SH-SY5Y (cell line): ENCODE measurements around the gene ACTMAP.

Experiments used
- GATA2 ChIP-seq: IDR thresholded peaks from 2 replicates; pipeline ENCODE4 v1.6.1; 2011; ENCODE audit warnings: mild to moderate bottlenecking, low read depth, low read length
- GATA3 ChIP-seq: IDR thresholded peaks from 2 replicates; pipeline ENCODE4 v1.6.1; 2011; ENCODE audit warnings: low read depth, mild to moderate bottlenecking, low read length, moderate library complexity

The ACTMAP gene

DNA sequence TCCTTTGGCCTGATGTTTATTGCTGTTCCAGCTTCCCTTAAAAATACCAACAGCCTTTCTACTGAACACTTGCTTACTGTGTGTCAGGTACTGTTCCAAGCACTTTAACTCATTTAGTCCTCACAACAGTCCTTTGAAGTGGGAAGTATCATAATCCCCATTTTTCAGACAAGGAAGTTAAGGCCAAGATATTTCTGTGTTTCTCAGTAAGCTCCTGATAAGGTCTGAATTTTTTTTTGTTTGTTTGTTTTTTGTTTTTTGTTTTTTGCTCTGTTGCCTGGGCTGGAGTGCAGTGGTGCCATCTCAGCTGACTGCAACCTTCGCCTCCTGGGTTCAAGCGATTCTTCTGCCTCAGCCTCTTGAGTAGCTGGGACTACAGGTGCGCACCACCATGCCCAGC, 8.2 kb upstream of the ACTMAP start:
- TF ChIP-seq GATA3 (no peak), GATA2 (no peak)

DNA sequence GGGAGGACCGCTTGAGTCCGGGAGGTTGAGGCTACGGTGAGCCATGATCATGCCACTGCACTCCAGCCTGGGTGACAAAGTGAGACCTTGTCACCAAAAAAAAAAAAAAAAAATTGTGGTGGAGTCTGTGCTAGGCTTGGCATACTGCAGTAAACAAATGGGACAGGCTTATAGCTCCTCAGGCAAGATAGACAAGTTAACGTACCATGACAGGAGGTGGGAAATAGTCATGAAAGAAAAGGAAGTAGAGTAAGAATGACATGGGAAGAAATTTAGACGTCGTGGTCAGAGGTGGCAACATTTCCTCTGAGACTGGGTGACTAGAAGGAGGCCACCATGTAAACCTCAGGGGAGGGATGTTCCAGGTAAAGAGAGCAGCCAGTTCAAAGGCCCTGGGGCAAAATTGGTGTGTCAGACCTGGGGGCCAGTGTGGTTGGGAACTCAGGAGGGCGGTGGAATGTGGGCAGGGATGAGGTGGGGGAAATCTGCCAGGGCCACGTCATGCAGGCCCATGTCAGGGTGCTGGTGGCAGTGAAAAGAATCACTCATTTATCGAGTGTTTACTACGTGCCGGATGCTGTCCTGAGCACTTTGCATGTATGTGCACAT, 6.3 kb upstream of the ACTMAP start:
- TF ChIP-seq GATA3 (no peak), GATA2 (no peak)

DNA sequence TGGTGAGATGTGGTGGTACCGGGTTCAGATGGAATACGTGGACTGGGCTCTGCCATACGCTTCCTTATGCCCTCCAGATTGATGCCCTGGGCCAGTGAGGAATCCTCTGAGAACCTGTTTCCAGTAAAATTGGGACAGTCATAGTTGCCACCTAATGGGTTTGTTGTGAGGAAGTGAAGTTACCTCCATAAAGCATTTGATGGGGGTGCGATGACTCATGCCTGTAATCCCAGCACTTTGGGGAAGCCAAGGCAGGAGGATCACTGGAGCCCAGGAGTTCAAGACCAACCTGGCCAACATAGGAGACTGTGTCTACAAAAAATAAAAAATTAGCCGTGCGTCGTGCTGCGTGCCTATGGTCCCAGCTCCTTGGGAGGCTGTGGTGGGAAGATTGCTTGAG, 5.5 kb upstream of the ACTMAP start:
- TF ChIP-seq GATA2 (no peak), GATA3 (no peak)

DNA sequence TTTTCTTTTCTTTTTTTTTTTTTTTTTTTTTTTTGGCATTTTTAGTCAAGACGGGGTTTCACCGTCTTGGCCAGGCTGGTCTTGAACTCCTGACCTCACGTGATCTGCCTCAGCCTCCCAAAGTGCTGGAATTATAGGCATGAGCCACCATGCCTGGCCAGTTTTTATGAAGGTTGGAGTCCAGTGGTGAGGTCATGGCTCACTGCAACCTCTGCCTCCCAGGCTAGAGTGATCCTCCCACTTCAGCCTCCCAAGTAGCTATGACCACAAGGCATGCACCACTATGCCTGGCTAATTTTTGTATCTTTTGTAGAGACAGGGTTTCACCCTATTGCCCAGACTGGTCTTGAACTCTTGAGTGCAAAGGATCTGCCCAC, 5.0 kb upstream of the ACTMAP start:
- TF ChIP-seq GATA3, result no peak
- TF ChIP-seq GATA2, result no peak

DNA sequence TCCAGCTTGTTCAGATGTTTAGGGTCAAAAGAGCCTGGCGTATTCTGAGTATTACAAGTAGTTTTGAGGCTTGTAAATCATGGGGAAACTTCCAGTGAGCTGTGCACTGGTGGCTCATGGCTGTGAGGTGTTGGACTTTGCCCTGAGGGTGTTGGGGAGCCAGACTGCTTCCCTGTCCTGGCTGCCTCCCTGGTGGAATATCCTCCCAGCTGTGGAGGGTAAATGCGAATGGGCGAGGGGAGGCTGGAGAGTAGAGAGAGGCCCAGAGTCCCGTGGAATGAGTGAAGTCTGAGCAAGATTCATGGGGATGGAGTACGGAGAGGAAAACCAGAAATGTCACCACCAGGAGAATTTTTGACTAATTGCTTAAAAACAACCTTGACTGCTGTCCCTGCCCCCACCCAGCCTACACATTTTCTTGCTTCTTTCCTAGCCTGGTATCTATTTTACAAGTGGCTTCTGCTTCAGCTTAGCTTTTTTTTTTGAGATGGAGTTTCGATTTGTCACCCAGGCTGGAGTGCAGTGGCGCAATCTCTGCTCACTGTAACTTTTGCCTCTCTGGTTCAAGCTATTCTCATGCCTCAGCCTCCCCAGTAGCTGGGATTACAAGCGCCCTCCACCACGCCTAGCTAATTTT, 4.5 kb upstream of the ACTMAP start:
- TF ChIP-seq GATA2 (no peak), GATA3 (no peak)

DNA sequence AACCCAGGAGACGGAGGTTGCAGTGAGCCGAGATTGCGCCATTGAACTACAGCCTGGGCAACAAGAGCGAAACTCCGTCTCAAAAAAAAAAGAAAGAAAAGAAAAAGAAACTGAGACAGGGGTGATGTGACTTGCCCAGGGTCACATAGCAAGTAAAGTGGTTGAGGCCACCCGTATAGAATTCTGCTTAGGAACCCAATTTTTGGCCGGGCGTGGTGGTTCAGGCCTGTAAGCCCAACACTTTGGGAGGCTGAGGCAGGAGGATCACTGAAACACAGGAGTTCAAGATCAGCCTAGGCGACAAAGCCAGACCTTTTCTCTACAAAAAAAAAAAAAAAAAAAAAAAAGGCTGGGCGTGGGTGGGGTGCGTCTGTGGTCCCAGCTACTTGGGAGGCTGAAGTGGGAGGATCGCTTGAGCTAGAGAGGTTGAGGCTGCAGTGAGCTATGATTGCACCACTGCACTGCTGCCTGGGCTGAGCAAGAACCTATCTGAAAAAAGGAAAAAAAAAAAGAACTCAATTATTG, 2.0 kb upstream of the ACTMAP start:
- no peak for TF ChIP-seq GATA3
- no peak for TF ChIP-seq GATA2

DNA sequence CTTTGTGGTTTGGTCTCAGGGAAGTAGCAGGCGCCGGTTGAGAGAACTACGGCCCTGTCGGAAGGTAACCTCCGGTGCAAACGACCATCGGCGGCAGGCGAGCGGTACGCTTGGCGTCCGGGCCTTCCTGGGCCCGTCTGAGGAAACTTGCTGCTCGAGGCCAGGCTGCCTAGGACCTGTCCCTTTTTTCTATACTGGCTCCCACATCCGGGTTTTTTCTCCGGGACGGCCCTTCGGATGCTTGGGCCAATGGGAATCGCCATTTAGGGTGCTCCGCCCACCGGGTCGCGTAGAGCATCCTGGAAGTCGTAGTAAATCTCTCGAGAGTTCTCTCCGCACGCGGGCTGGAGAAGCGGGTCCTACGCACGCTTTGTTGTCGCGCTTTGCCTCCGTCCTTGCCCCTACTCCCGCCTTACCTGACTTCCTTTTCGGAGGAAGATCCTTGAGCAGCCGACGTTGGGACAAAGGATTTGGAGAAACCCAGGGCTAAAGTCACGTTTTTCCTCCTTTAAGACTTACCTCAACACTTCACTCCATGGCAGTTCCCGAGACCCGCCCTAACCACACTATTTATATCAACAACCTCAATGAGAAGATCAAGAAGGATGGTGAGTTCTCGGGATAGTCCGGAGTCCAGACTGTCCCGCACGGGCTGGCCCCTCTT, 729 bp upstream of the ACTMAP start, which contains the start of gene SNRPA:
Gene SNRPA (plus strand): TSS at position 330 of the 664 bp plus-strand sequence. CDS start 206 bp downstream, at position 536.
- TF ChIP-seq GATA2, result no peak; the same call in 1 of the 2 replicates
- no peak for TF ChIP-seq GATA3

DNA sequence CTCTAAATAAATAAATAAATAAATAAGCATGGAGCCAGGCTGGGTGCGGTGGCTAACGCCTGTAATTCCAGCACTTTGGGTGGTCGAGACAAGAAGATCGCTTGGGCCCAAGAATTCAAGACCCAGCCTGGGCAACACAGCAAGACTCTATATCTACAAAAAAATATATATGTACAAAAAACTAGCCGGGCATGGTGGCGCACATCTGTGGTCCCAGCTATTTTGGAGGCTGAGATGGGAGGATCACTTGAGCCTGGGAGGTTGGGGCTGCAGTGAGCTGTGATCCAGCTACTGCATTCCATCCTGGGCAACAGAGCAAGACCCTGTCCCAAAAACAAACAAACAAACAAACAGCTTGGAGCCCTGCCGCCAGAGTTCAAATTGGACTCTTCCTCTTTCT, 2.7 kb downstream of the ACTMAP start:
- TF ChIP-seq GATA2 (no peak), GATA3 (no peak)

DNA sequence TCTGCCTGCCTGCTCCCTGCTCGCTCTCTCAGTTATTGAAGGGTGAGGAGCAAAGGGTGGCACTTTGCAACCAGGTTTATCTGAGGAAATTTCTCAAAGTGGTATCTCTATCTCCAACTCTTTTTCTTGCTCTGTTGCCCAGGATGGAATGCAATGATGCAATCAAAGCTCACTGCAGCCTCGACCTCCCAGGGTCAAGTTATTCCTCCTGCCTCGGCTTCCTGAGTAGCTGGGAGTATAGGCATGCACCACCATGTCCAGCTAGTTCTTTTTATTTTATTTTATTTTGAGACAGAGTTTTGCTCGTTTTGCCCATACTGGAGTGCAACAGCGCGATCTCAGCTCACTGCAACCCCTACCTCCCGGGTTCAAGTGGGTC, 4.9 kb downstream of the ACTMAP start:
- TF ChIP-seq GATA3, result no peak
- TF ChIP-seq GATA2, result no peak

DNA sequence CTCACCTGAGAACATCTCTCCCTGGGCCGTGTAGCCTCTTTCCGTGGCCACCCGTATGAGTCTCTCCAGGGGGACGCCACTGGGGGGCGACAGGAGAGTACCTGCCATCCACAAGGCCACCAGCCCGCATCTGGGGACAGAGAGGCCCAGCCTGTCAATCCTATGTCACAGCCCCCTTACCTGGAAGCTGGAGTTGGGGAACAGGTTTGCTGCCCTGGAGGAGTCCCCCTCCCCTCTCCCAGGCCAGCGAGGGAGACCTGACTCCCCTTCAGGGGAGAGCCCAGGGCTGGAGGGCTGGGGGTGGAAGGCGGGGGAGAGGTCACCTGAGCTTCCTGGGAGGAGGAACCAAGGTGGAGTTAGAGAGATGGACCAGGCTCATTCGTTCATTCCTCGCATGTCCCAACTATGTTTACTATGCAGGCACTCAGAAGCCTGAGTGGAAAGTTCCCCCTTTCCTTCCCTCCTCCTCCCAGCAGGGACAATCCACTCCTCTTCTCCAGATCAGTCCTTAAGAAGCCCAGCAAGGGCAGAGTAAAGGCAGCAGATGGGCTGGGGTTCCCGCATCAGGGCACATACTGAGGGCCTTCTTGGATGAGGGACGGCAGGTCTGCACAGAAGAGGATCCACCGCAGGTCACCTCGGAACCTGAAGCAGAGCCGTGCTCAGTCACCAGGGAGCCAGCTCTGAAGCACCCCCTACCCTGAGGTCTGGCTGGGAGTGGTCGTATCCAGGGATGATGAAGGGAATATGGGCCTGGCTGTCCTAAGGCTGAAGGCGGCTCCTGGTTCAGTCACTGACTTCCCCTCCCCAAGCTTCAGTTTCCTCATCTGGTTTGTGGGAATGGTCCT, 5.5 kb downstream of the ACTMAP start:
- TF ChIP-seq GATA2 (no peak), GATA3 (no peak)

DNA sequence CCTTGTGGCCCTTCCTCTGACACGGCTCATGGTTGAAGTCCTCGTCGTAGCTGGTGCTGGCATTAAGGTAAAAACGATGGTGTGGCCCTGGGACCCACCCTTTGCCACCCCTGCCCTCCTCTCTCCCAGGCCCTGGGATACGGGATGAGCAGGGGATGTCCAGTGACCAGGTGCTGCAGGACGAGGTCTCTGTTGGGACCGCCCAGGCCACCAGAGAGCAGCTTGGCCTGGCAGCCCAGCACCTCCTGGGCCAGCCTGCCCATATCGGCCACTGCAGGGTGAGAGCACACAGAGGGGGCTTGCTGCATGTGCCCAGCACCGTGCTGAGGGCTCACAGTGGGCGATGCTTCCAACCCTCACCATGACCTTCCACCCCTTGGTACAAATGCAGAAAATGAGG, 6.4 kb downstream of the ACTMAP start:
- no peak for TF ChIP-seq GATA3
- no peak for TF ChIP-seq GATA2

DNA sequence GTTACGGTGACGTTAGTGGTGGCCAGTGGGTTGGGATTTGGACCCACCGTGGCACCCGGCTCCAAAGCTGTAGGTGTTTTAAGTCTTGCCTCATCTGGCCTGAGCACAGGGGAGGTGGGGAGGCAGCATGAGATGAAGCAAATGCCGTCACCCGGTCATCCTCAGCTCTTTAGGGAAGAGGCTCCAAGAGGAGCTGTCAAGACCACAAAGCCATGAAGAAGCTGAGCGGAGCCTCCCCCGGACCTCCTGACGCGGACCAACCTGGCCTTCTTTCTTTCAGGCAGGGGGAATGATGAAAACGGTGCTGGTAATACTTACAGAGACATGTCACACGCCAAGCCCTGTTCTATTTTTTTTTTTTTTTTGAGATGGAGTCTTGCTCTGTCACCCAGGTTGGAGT, 7.4 kb downstream of the ACTMAP start:
- no peak for TF ChIP-seq GATA2
- TF ChIP-seq GATA3, result no peak

DNA sequence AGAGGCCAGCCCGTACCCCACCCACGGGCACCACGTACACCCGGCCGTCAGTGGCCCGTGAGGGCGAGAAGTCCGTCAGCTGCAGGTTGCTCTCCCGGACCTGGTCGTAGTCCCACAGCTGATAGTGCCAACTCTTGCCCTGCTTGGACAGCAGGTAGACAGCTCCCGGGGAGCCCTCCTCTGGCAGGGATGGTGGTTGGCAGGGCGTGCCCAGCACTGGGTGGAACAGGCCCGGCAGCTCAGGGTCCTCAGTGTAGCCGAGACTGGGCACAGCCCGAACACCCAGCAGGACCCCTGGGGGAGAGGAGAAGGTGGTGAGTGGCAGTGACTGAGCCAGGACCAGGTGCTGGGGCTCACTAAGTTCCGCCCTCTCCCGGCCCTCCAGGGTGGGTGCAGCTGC, 7.8 kb downstream of the ACTMAP start:
- TF ChIP-seq GATA3, result no peak
- no peak for TF ChIP-seq GATA2
